G401 (cell line): ENCODE results near the gene MARCHF2. TPM values are rescaled to one million over a fixed set of nuclear protein-coding genes. Genes with fewer than 3 reads are reported as not detected.
A peak's percentile ranks its signal among the peaks of the same experiment; 100 is the strongest.
"Not testable (repeated sequence)": the region's sequence is repeated elsewhere in the genome, so short reads cannot be mapped to it uniquely, and the experiment has no call there.

ENCODE experiments used
- DNase-seq: peaks from one replicate; pipeline ENCODE4 v3.0.0-alpha.2; 2015; ENCODE audit warnings: low spot score
- in situ Hi-C: cut with HindIII; loops from 2 replicates; pipeline ENCODE4 v1.10.0; 2016; ENCODE audit warnings: low sequenced_read_pairs, mixed read lengths
- total RNA-seq: library from RNA; depleted of rRNA; stranded (reverse); fragments of >200 nt; shearing (Covaris generic); gene quantifications from 2 replicates; pipeline ENCODE4 v1.2.3, GENCODE V29; 2014; rRNA removed

Gene MARCHF2, protein sequence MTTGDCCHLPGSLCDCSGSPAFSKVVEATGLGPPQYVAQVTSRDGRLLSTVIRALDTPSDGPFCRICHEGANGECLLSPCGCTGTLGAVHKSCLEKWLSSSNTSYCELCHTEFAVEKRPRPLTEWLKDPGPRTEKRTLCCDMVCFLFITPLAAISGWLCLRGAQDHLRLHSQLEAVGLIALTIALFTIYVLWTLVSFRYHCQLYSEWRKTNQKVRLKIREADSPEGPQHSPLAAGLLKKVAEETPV
- total RNA-seq = 45.4 and 49.0 TPM in 2 replicates

GRCh38 chr19:8412783-8413628 is at the start of gene MARCHF2:
Gene MARCHF2, plus strand, starts transcription at chr19:8413305. Its CDS starts 8,536 bp downstream, at chr19:8421841.
- peak; percentile 97 for DNase-seq
- in situ Hi-C loops = no loop called here

DNA sequence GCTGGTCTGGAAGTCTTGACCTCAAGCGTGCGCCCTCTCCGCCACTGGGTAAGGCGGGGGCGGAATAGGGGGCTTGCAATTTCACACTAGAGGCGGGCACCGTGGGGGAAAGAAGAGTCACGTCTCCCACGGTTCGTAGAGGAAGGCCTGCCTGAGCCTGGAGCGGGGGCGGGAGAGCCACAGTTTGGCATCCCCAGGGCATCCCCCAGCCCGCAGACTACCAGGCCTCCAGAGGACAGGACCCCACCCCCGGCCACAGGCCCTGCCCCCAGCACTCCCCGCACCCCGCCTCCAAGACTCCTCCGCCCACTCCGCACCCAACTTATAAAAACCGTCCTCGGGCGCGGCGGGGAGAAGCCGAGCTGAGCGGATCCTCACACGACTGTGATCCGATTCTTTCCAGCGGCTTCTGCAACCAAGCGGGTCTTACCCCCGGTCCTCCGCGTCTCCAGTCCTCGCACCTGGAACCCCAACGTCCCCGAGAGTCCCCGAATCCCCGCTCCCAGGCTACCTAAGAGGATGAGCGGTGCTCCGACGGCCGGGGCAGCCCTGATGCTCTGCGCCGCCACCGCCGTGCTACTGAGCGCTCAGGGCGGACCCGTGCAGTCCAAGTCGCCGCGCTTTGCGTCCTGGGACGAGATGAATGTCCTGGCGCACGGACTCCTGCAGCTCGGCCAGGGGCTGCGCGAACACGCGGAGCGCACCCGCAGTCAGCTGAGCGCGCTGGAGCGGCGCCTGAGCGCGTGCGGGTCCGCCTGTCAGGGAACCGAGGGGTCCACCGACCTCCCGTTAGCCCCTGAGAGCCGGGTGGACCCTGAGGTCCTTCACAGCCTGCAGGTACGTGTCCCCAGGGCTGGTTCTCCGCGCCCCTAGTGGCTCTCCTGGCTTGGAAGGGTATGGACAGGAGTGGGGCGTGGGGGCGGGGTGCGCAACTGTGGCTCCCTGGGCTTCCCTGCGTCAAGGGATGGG is 49.0 kb upstream of the MARCHF2 start, which contains the start of gene ANGPTL4:
ANGPTL4 (plus strand) TSS at position 353 of the 969 bp plus-strand sequence; CDS start at position 520, 167 bp downstream.
- DNase-seq = peak; percentile 25
- in situ Hi-C loops = no loop called here

- in situ Hi-C loops = no loop called here
- no peak for DNase-seq
Measured at GRCh38 chr19:8366121-8366581, 47.0 kb upstream of the MARCHF2 start.

DNA sequence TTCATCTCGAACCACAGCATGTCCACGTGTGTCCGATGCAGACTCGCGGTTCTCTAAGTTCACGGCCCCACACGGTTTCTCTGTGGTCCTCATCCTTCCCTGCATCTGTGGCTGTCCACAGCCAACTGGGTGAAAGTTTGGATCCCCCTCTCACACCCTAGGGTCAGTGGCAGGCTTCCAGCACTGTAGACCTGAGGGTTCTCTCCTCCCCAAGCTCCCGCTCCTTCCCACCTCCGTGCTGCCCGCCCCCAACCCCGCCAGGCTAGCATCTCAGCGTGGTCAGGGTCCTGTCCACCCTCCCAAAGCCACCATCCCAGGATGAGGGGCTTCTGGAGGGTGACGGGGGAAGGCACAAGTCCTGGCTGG is 46.2 kb upstream of the MARCHF2 start:
- in situ Hi-C loops = no loop called here

DNA sequence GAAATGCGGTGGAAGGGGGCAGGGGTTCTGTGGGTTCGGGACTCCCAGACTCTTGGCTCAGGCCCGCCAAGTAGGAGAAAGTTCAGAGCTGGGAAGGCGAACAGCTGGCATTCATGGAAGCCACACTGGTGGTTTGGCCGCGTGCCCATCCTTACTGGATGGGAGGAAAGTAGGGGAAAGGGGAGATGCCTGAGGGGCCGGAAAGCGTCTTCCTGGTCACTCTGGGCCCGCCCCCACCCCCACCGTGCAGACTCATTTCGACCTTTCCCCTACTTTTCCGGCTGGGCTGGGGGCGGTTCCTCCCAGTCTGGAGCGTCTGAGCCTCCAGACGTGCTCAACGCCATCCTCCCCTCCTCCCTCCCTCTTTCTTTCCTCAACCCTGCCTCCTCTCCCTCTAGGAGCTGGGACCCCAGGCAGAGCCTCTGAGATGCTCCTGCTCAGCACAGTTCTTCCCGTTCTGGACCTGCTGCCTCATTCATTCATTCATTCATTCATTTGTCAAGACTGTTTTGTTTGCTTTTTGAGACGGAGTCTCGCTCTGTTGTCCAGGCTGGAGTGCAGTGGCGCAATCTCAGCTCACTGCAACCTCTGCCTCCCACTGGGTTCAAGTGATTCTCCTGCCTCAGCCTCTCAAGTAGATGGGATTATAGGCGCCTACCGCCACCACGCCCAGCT is 45.6 kb upstream of the MARCHF2 start:
- in situ Hi-C loops = no loop called here
- peak; percentile 44 for DNase-seq

More for the DNA sequence above, 46.2 kb upstream of the MARCHF2 start:
- no peak for DNase-seq

GRCh38 chr19:8370176-8371010 is 42.7 kb upstream of the MARCHF2 start:
- in situ Hi-C loops = no loop called here

DNA sequence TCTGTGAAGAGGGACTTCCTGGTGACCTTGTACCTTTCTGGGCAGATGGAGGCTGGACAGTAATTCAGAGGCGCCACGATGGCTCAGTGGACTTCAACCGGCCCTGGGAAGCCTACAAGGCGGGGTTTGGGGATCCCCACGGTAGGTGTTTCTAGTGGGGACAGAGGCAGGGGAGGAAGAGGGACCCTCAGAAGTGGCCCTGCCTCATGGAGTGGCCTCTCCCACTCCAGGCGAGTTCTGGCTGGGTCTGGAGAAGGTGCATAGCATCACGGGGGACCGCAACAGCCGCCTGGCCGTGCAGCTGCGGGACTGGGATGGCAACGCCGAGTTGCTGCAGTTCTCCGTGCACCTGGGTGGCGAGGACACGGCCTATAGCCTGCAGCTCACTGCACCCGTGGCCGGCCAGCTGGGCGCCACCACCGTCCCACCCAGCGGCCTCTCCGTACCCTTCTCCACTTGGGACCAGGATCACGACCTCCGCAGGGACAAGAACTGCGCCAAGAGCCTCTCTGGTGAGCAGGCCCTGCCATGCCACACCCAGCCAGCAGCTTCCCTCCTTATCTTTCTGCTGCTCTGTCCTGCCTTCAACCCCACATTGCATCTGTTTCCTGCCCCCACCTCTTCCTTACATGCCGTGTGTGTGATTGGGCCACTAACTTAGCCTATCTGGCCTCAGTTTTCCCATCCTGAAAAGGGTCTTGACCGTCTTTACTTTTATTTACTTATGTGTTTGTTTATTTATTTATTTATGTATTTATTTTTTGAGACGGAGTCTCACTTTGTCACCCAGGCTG is 41.9 kb upstream of the MARCHF2 start:
- no peak for DNase-seq
- in situ Hi-C loops = no loop called here

More at GRCh38 chr19:8370176-8371010, 42.7 kb upstream of the MARCHF2 start:
- DNase-seq = no peak

GRCh38 chr19:8373867-8374813 is 39.0 kb upstream of the MARCHF2 start:
- in situ Hi-C loops = no loop called here
- DNase-seq = no peak

DNA sequence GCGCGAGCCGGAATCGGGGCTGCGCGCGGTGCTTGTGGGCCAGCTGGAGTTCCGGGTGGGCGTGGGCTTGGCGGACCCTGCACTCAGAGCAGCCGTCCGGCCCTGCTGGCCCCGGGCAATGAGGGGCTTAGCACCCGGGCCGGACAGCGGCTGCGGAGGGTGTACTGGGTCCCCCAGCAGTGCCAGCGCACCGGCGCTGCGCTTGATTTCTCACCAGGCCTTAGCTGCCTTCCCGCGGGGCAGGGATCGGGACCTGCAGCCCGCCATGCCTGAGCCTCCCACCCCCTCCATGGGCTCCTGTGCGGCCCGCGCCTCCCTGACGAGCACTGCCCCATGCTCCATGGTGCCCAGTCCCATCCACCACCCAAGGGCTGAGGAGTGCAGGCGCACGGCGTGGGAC is 37.3 kb upstream of the MARCHF2 start:
- in situ Hi-C loops, DNase-seq: not testable (repeated sequence)

- DNase-seq, in situ Hi-C loops: not testable (repeated sequence)
Measured at GRCh38 chr19:8376373-8376974, 36.6 kb upstream of the MARCHF2 start.

DNA sequence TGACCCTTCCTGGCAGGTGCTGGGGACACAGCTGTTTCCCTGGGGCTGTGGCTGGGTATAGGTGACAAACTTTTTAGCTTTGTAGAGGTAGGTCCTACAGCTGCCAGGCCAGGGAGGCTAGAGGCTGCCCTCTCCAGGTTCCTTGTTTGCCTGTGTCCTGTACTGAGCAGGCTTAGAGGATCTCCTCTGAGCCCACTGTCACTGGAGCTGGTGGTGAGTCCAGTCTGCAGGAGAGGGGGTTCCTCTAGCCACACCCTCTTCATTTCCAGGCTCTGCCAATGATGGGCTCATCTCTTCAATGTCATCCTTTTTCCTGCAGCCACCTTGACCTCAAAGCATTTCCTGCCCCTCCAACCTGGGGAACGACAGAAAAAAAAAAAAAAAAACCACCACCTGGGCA is 35.5 kb upstream of the MARCHF2 start:
- no peak for DNase-seq
- in situ Hi-C loops = no loop called here

- in situ Hi-C loops, DNase-seq: not testable (repeated sequence)
Measured at GRCh38 chr19:8379156-8379891, 33.8 kb upstream of the MARCHF2 start.

DNA sequence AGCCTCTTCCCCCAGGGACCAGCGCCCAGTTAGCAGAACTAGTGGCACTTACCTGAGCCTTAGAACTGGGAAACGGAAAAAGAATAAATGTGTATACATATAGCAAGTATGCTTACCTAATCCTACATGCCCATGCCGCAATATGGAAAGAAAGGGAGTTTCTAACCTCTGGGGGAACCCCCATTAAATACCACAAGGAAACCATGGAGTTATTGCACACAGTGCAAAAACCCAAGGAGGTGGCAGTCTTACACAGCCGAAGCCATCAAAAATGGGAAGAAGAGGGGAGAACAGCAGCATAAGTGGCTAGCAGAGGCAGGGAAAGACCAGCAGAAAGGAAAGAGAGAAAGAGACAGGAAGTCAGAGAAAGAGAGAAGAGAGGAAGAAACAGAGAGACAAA is 28.5 kb upstream of the MARCHF2 start:
- DNase-seq, in situ Hi-C loops: not testable (repeated sequence)

DNA sequence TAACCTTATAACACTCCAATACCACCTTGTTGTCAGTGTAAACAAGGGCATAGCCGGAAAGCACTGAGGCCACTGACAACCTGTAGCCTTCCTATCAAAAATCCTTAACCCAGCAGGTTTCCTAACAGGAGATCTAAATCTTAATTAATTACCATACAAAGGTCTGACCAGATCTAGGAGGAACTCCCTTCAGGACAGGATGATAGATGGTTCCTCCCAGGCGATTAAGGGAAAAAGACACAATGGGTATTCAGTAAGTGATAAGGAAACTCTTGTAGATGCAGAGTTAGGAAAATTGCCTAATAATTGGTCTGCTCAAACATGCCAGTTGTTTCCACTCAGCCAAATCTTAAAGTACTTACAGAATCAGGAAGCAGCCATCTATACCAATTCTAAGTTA is 28.0 kb upstream of the MARCHF2 start:
- in situ Hi-C loops, DNase-seq: not testable (repeated sequence)

DNA sequence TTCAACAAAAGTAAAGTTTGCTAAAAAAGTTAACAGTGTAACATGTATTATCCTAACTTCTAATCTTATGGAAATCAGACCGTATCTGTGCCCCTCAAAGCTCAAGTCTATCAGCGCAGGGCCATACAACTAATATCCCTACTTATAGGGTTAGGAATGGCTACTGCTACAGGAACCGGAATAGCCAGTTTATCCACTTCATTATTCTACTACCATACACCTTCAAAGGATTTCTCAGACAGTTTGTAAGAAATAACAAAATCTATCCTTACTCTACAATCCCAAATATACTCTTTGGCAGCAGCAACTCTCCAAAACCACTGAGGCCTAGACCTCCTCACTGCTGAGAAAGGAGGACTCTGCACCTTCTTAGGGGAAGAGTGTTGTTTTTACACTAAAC is 27.5 kb upstream of the MARCHF2 start:
- in situ Hi-C loops, DNase-seq: not testable (repeated sequence)
